HEK293 (cell line): ENCODE measurements around the gene DEK.

Experiments
- CTCF ChIA-PET: fragments of 350-600 bp; formaldehyde crosslinking; extraction: SDS; loops from one replicate; lab custom pipeline; 2021; ENCODE audit warnings: antibody characterized with exemption; lab: Yijun Ruan, JAX
- POLR2A ChIA-PET: fragments of 300-600 bp; formaldehyde crosslinking; extraction: SDS; loops from one replicate; lab custom pipeline; 2020; ENCODE audit warnings: antibody characterized with exemption, inconsistent platforms; lab: Yijun Ruan, JAX
- H3K27ac ChIP-seq: fragments of 200-500 bp; sonication (Bioruptor generic); 2 replicates; pipeline ENCODE4 v1.5.1; 2014; ENCODE audit warnings: low read depth, low read length, control low read depth, inconsistent platforms; ENCODE audit errors: extremely low read depth
- H3K36me3 ChIP-seq, 2 experiments: fragments of 200-500 bp in 1 of 2; sonication (Bioruptor generic) in 1 of 2; 1 replicate in 1 of 2; 2 replicates in 1 of 2; pipeline ENCODE4 v1.5.1; 2014 to 2017; ENCODE audit warnings: inconsistent platforms in 2 of 2, low read length in 2 of 2; ENCODE audit not compliant: control insufficient read depth in 2 of 2, insufficient read depth in 1 of 2
- H3K4me1 ChIP-seq: fragments of 200-500 bp; sonication (Bioruptor generic); 2 replicates; pipeline ENCODE4 v1.5.1; 2014; ENCODE audit warnings: mild to moderate bottlenecking, low read length, inconsistent platforms; ENCODE audit not compliant: control insufficient read depth, insufficient read depth
- H3K4me3 ChIP-seq: 2 replicates; pipeline ENCODE4 v1.5.1; 2011; ENCODE audit warnings: low read depth, mild to moderate bottlenecking, control low read depth, low read length, moderate library complexity
- H3K9me3 ChIP-seq: fragments of 200-500 bp; sonication (Bioruptor generic); 2 replicates; pipeline ENCODE4 v1.5.1; 2014; ENCODE audit warnings: low read depth, low read length, inconsistent platforms; ENCODE audit not compliant: control insufficient read depth, insufficient read depth
- EGR2 ChIP-seq: fragments of 450-650 bp; formaldehyde crosslinking; IDR thresholded peaks from 2 replicates; pipeline ENCODE4 v1.5.1; 2016; ENCODE audit warnings: low read depth, missing biosample characterization, missing genetic modification characterization
- FEZF1 ChIP-seq: fragments of 450-650 bp; formaldehyde crosslinking; IDR thresholded peaks from 2 replicates; pipeline ENCODE4 v1.5.1; 2016; ENCODE audit warnings: missing biosample characterization, missing genetic modification characterization
- PRDM6 ChIP-seq: fragments of 450-650 bp; formaldehyde crosslinking; IDR thresholded peaks from 2 replicates; pipeline ENCODE4 v1.5.1; 2017; ENCODE audit warnings: missing biosample characterization, missing genetic modification characterization
- SP7 ChIP-seq: fragments of 450-650 bp; formaldehyde crosslinking; IDR thresholded peaks from 2 replicates; pipeline ENCODE4 v1.5.1; 2016; ENCODE audit warnings: missing biosample characterization, missing genetic modification characterization
- ZBTB11 ChIP-seq: fragments of 450-650 bp; formaldehyde crosslinking; conservative IDR thresholded peaks from 2 replicates; pipeline ENCODE4 v1.5.1; 2016; ENCODE audit warnings: low read depth, missing biosample characterization, missing genetic modification characterization
- ZBTB48 ChIP-seq: fragments of 450-650 bp; formaldehyde crosslinking; IDR thresholded peaks from 2 replicates; pipeline ENCODE4 v1.5.1; 2016; ENCODE audit warnings: missing biosample characterization, missing genetic modification characterization
- ZFHX2 ChIP-seq: fragments of 450-650 bp; formaldehyde crosslinking; conservative IDR thresholded peaks from 2 replicates; pipeline ENCODE4 v1.5.1; 2016; ENCODE audit warnings: missing biosample characterization, missing genetic modification characterization
- ZNF140 ChIP-seq: fragments of 450-650 bp; formaldehyde crosslinking; IDR thresholded peaks from 2 replicates; pipeline ENCODE4 v1.5.1; 2016; ENCODE audit warnings: missing biosample characterization, missing genetic modification characterization
- ZNF155 ChIP-seq: fragments of 450-650 bp; formaldehyde crosslinking; IDR thresholded peaks from 2 replicates; pipeline ENCODE4 v1.5.1; 2016; ENCODE audit warnings: missing biosample characterization, missing genetic modification characterization
- ZNF366 ChIP-seq: fragments of 450-650 bp; formaldehyde crosslinking; conservative IDR thresholded peaks from 2 replicates; pipeline ENCODE4 v1.5.1; 2016; ENCODE audit warnings: missing biosample characterization, missing genetic modification characterization
- ZNF37A ChIP-seq: fragments of 450-650 bp; IDR thresholded peaks from 2 replicates; pipeline ENCODE4 v1.5.1; 2018; ENCODE audit warnings: missing biosample characterization, missing genetic modification characterization
- ZNF391 ChIP-seq: fragments of 450-650 bp; formaldehyde crosslinking; IDR thresholded peaks from 2 replicates; pipeline ENCODE4 v1.5.1; 2016; ENCODE audit warnings: low read depth, missing biosample characterization, missing genetic modification characterization, borderline replicate concordance
- ZNF530 ChIP-seq: fragments of 450-650 bp; formaldehyde crosslinking; IDR thresholded peaks from 2 replicates; pipeline ENCODE4 v1.5.1; 2016; ENCODE audit warnings: low read depth, missing biosample characterization, missing genetic modification characterization
- ZNF585B ChIP-seq: fragments of 450-650 bp; formaldehyde crosslinking; IDR thresholded peaks from 2 replicates; pipeline ENCODE4 v1.5.1; 2016; ENCODE audit warnings: missing biosample characterization, missing genetic modification characterization
- ZNF621 ChIP-seq: fragments of 450-650 bp; formaldehyde crosslinking; IDR thresholded peaks from 2 replicates; pipeline ENCODE4 v1.5.1; 2017; ENCODE audit warnings: missing biosample characterization, missing genetic modification characterization

Gene DEK

GRCh38 chr6:18207949-18208348 is 56.4 kb downstream of the DEK start:
- ChIA-PET CTCF (interaction anchor here (1.0 kb wide), 1 partner anchor 51 kb away, joined by 3 read pairs; no protein-coding TSS in a partner anchor), POLR2A (no interaction called here)
- H3K4me3 ChIP-seq = no peak overlapping the region
- no peak overlapping the region for H3K27ac ChIP-seq
- peaks cover 3% of the 10 kb centered on the region in 2 experiments; a peak in 2 of 3 replicates for H3K36me3 ChIP-seq
- H3K9me3 ChIP-seq = no peaks in the 10 kb centered on the region
- no peaks in the 10 kb centered on the region for H3K4me1 ChIP-seq
- TF ChIP-seq ZNF37A (tag by site-specific recombination) (no peak), ZNF530 (no peak), ZNF391 (tag by site-specific recombination) (no peak)

- Histone ChIP-seq H3K27ac (no peak overlapping the region), H3K9me3 (no peaks in the 10 kb centered on the region), H3K4me3 (no peak overlapping the region), H3K36me3 (peaks cover 3 to 5% of the 10 kb centered on the region in 2 experiments; a peak in 2 of 3 replicates), H3K4me1 (no peaks in the 10 kb centered on the region)
- no peak for TF ChIP-seq ZNF366 (tag by site-specific recombination)
- TF ChIP-seq FEZF1 (tag by site-specific recombination) = no peak
- TF ChIP-seq ZNF155 (tag by site-specific recombination) = no peak
- ChIA-PET POLR2A (no interaction called here), CTCF (interaction anchor here (0.6 kb wide), 1 partner anchor 16 kb away, joined by 3 read pairs; no protein-coding TSS in a partner anchor)
Observed at GRCh38 chr6:18207438-18207837, 56.9 kb downstream of the DEK start.

GRCh38 chr6:18206591-18206990 is 57.7 kb downstream of the DEK start:
- ChIA-PET POLR2A (no interaction called here), CTCF (interaction anchor here (0.5 kb wide), 1 partner anchor 186 kb away, joined by 3 read pairs; no protein-coding TSS in a partner anchor)
- no peak overlapping the region for H3K4me3 ChIP-seq
- peaks cover 3 to 8% of the 10 kb centered on the region in 2 experiments; a peak in 2 of 3 replicates for H3K36me3 ChIP-seq
- no peaks in the 10 kb centered on the region for H3K9me3 ChIP-seq
- no peaks in the 10 kb centered on the region for H3K4me1 ChIP-seq
- TF ChIP-seq ZBTB11 (tag by site-specific recombination) (no peak), SP7 (no peak), ZNF140 (tag by site-specific recombination) (no peak), PRDM6 (no peak), ZNF585B (tag by site-specific recombination) (no peak), ZNF621 (no peak)
- H3K27ac ChIP-seq = no peak overlapping the region

- CTCF ChIA-PET = no interaction called here
- H3K9me3 ChIP-seq = no peaks in the 10 kb centered on the region
- no peak overlapping the region for H3K4me3 ChIP-seq
- POLR2A ChIA-PET = no interaction called here
- peak; percentile 63 for TF ChIP-seq ZFHX2
- no peak for TF ChIP-seq ZBTB48 (tag by site-specific recombination)
- peak; percentile 81 for TF ChIP-seq EGR2 (tag by site-specific recombination)
- no peak overlapping the region for H3K27ac ChIP-seq
- H3K36me3 ChIP-seq = peaks cover 3 to 15% of the 10 kb centered on the region in 2 experiments; a peak in 2 of 3 replicates
- no peaks in the 10 kb centered on the region for H3K4me1 ChIP-seq
Observed at GRCh38 chr6:18204691-18205090, 59.6 kb downstream of the DEK start.
